Measurements from ENCODE around the gene DRAXIN.

GRCh38 chr1:11657654-11658053, 33.9 kb upstream of the DRAXIN start:
- TF ChIP-seq CTCF (IDR thresholded peaks at IDR 0.05) (no peak), POLR2A (IDR thresholded peaks at IDR 0.05) (no peak)
